GM23338 (cell line): Measurements from ENCODE around the gene CLIC3. TPM values are rescaled to one million over a fixed set of nuclear protein-coding genes. Genes with fewer than 3 reads are reported as not detected.

Experiments
- ATAC-seq: fragments of 200-7000 bp; cut with Tn5 transposase; 3 replicates; pipeline ENCODE4 v1.9.1; 2020
- DNase-seq: peaks from one replicate; pipeline ENCODE4 v3.0.0-alpha.2; 2015; ENCODE audit warnings: low spot score
- H2AFZ ChIP-seq: fragments of 200-600 bp; sonication (generic); 2 replicates; pipeline ENCODE4 v1.8.0; 2016; ENCODE audit warnings: antibody characterized with exemption, mild to moderate bottlenecking, moderate library complexity
- H3F3A ChIP-seq: fragments of 200-600 bp; sonication (generic); replicated peaks from 2 replicates; pipeline ENCODE4 v1.8.0; 2017; ENCODE audit warnings: antibody characterized with exemption, mixed run types, low read depth
- H3K27ac ChIP-seq: fragments of 200-600 bp; sonication (generic); 2 replicates; pipeline ENCODE4 v1.6.1; 2016; ENCODE audit warnings: low read depth
- H3K27me3 ChIP-seq: fragments of 200-600 bp; sonication (generic); 2 replicates; pipeline ENCODE4 v1.8.0; 2016; ENCODE audit warnings: mild to moderate bottlenecking, mixed run types, moderate library complexity; ENCODE audit not compliant: insufficient read depth
- H3K36me3 ChIP-seq: fragments of 200-600 bp; sonication (generic); 2 replicates; pipeline ENCODE4 v1.8.0; 2016; ENCODE audit warnings: mild to moderate bottlenecking; ENCODE audit not compliant: insufficient read depth
- H3K4me1 ChIP-seq: fragments of 200-600 bp; sonication (generic); 2 replicates; pipeline ENCODE4 v1.8.0; 2016; ENCODE audit warnings: mild to moderate bottlenecking, moderate library complexity; ENCODE audit not compliant: insufficient read depth
- H3K4me2 ChIP-seq: fragments of 200-600 bp; sonication (generic); 2 replicates; pipeline ENCODE4 v1.7.1; 2017; ENCODE audit warnings: mixed run types
- H3K4me3 ChIP-seq: fragments of 200-600 bp; sonication (generic); 2 replicates; pipeline ENCODE4 v1.6.1; 2016; ENCODE audit warnings: mixed run types
- H3K79me2 ChIP-seq: fragments of 200-600 bp; sonication (generic); replicated peaks from 2 replicates; pipeline ENCODE4 v1.8.0; 2017; ENCODE audit warnings: mild to moderate bottlenecking; ENCODE audit not compliant: insufficient read depth
- H3K9me2 ChIP-seq: fragments of 200-600 bp; sonication (generic); 2 replicates; pipeline ENCODE4 v1.8.0; 2017; ENCODE audit not compliant: insufficient read depth
- H4K20me1 ChIP-seq: fragments of 200-600 bp; sonication (generic); replicated peaks from 2 replicates; pipeline ENCODE4 v1.8.0; 2017; ENCODE audit warnings: mild to moderate bottlenecking; ENCODE audit not compliant: insufficient read depth
- H3K27ac Mint-ChIP-seq: 2 replicates; pipeline ENCODE4 v1.8.0; 2020; ENCODE audit warnings: inconsistent platforms, mild to moderate bottlenecking, moderate library complexity, mixed read lengths
- H3K27me3 Mint-ChIP-seq: 3 replicates; pipeline ENCODE4 v1.8.0; 2022; ENCODE audit warnings: low read depth, mild to moderate bottlenecking, moderate library complexity, mixed read lengths, inconsistent platforms; ENCODE audit not compliant: insufficient read depth, poor library complexity
- H3K36me3 Mint-ChIP-seq: 3 replicates; pipeline ENCODE4 v1.8.0; 2021; ENCODE audit warnings: low read depth, mild to moderate bottlenecking, inconsistent platforms, moderate library complexity, mixed read lengths
- H3K4me1 Mint-ChIP-seq: 3 replicates; pipeline ENCODE4 v1.8.0; 2020; ENCODE audit warnings: mild to moderate bottlenecking, inconsistent platforms, mixed read lengths
- H3K4me3 Mint-ChIP-seq: 3 replicates; pipeline ENCODE4 v1.8.0; 2021; ENCODE audit warnings: moderate library complexity, mild to moderate bottlenecking, inconsistent platforms, mixed read lengths
- H3K9me3 Mint-ChIP-seq: 3 replicates; pipeline ENCODE4 v1.8.0; 2020; ENCODE audit warnings: moderate library complexity, mild to moderate bottlenecking, inconsistent platforms, mixed read lengths
- CTCF ChIP-seq, 2 experiments: fragments of 200-600 bp in 1 of 2; sonication (generic) in 1 of 2; conservative IDR thresholded peaks; 2 replicates each; pipeline versions ENCODE4 v1.5.1 to v1.6.1; 2016 to 2017; ENCODE audit warnings: antibody characterized with exemption in 2 of 2, low read depth in 2 of 2, mild to moderate bottlenecking in 2 of 2, moderate library complexity in 1 of 2
- ETS1 ChIP-seq: IDR thresholded peaks from 2 replicates; pipeline ENCODE4 v1.6.1; 2016; ENCODE audit warnings: antibody characterized with exemption
- EZH2phosphoT487 ChIP-seq: fragments of 200-600 bp; sonication (generic); IDR thresholded peaks from one replicate; pipeline ENCODE4 v1.8.1; 2018; ENCODE audit warnings: antibody characterized with exemption; ENCODE audit not compliant: unreplicated experiment
- JUNB ChIP-seq: IDR thresholded peaks from one replicate; pipeline ENCODE4 v1.6.1; 2016; ENCODE audit warnings: antibody characterized with exemption; ENCODE audit not compliant: unreplicated experiment
- REST ChIP-seq: IDR thresholded peaks from one replicate; pipeline ENCODE4 v1.6.1; 2018; ENCODE audit warnings: antibody characterized with exemption; ENCODE audit not compliant: unreplicated experiment
- ZNF331 ChIP-seq: fragments of 250-450 bp; sonication (Bioruptor Pico); IDR thresholded peaks from 2 replicates; pipeline ENCODE4 v1.5.0; 2020; ENCODE audit warnings: low read depth, mild to moderate bottlenecking, moderate library complexity
- polyA plus RNA-seq: library from polyadenylated mRNA; unstranded; fragments of >200 nt; fragmentation: Nextera tagmentation; extraction: Ambion mirVana; gene quantifications from 2 replicates; pipeline ENCODE4 v1.2.1, GENCODE V29; 2016
- total RNA-seq: library from RNA; depleted of rRNA; stranded (reverse); fragments of >200 nt; shearing (Covaris generic); gene quantifications from 2 replicates; pipeline ENCODE4 v1.2.3, GENCODE V29; 2014

CLIC3 gene
- total and polyA plus RNA-seq, 2 experiments from 2014 or later = 0.53 to 0.56 TPM

GRCh38 chr9:136963751-136964150 lies 32.6 kb downstream of the CLIC3 start (continued):
- TF ChIP-seq REST = no peak
- TF ChIP-seq EZH2phosphoT487 = no peak
- no peak for TF ChIP-seq CTCF (conservative IDR thresholded peaks at IDR 0.05; ENCODE audit: low read depth in 2 of 2)

GRCh38 chr9:136963341-136963740 lies 33.0 kb downstream of the CLIC3 start:
- no peaks in the 10 kb centered on the region for H3K9me2 ChIP-seq
- Mint-ChIP-seq H3K4me3 (no peak overlapping the region), H3K27ac (0 out of 2 replicates have a peak overlapping the region, but pooled peaks have one; percentile 67), H3K4me1 (peaks cover 9% of the 10 kb centered on the region), H3K36me3 (no peaks in the 10 kb centered on the region), H3K27me3 (peaks cover 7% of the 10 kb centered on the region), H3K9me3 (no peaks in the 10 kb centered on the region; the same call in 2 of the 3 replicates)
- H3K27me3 ChIP-seq = no peaks in the 10 kb centered on the region
- no peaks in the 10 kb centered on the region for H3F3A ChIP-seq
- DNase-seq = no peak
- peaks cover 9% of the 10 kb centered on the region for H3K4me1 ChIP-seq
- no peak overlapping the region for H3K4me2 ChIP-seq
- no peak for TF ChIP-seq ETS1
- no peak for TF ChIP-seq ZNF331 (CRISPR knock-in tag)
- no peak for TF ChIP-seq EZH2phosphoT487
- no peak for TF ChIP-seq JUNB
- H2AFZ ChIP-seq = no peak overlapping the region
- no peak overlapping the region for H3K27ac ChIP-seq
- ATAC-seq = no peak
- no peaks in the 10 kb centered on the region for H3K79me2 ChIP-seq
- H3K4me3 ChIP-seq = no peak overlapping the region
- no peaks in the 10 kb centered on the region for H3K36me3 ChIP-seq
- no peaks in the 10 kb centered on the region for H4K20me1 ChIP-seq
